GM23338 (cell line): ENCODE measurements around the gene DSCAML1. TPM values are rescaled to one million over a fixed set of nuclear protein-coding genes. Genes with fewer than 3 reads are reported as not detected.

ENCODE experiments used
- ATAC-seq: fragments of 200-7000 bp; cut with Tn5 transposase; 3 replicates; pipeline ENCODE4 v1.9.1; 2020
- DNase-seq: peaks from one replicate; pipeline ENCODE4 v3.0.0-alpha.2; 2015; ENCODE audit warnings: low spot score
- H2AFZ ChIP-seq: fragments of 200-600 bp; sonication (generic); 2 replicates; pipeline ENCODE4 v1.8.0; 2016; ENCODE audit warnings: antibody characterized with exemption, mild to moderate bottlenecking, moderate library complexity
- H3F3A ChIP-seq: fragments of 200-600 bp; sonication (generic); replicated peaks from 2 replicates; pipeline ENCODE4 v1.8.0; 2017; ENCODE audit warnings: antibody characterized with exemption, mixed run types, low read depth
- H3K27ac ChIP-seq: fragments of 200-600 bp; sonication (generic); 2 replicates; pipeline ENCODE4 v1.6.1; 2016; ENCODE audit warnings: low read depth
- H3K27me3 ChIP-seq: fragments of 200-600 bp; sonication (generic); 2 replicates; pipeline ENCODE4 v1.8.0; 2016; ENCODE audit warnings: mild to moderate bottlenecking, mixed run types, moderate library complexity; ENCODE audit not compliant: insufficient read depth
- H3K36me3 ChIP-seq: fragments of 200-600 bp; sonication (generic); 2 replicates; pipeline ENCODE4 v1.8.0; 2016; ENCODE audit warnings: mild to moderate bottlenecking; ENCODE audit not compliant: insufficient read depth
- H3K4me1 ChIP-seq: fragments of 200-600 bp; sonication (generic); 2 replicates; pipeline ENCODE4 v1.8.0; 2016; ENCODE audit warnings: mild to moderate bottlenecking, moderate library complexity; ENCODE audit not compliant: insufficient read depth
- H3K4me2 ChIP-seq: fragments of 200-600 bp; sonication (generic); 2 replicates; pipeline ENCODE4 v1.7.1; 2017; ENCODE audit warnings: mixed run types
- H3K4me3 ChIP-seq: fragments of 200-600 bp; sonication (generic); 2 replicates; pipeline ENCODE4 v1.6.1; 2016; ENCODE audit warnings: mixed run types
- H3K79me2 ChIP-seq: fragments of 200-600 bp; sonication (generic); replicated peaks from 2 replicates; pipeline ENCODE4 v1.8.0; 2017; ENCODE audit warnings: mild to moderate bottlenecking; ENCODE audit not compliant: insufficient read depth
- H3K9me2 ChIP-seq: fragments of 200-600 bp; sonication (generic); 2 replicates; pipeline ENCODE4 v1.8.0; 2017; ENCODE audit not compliant: insufficient read depth
- H4K20me1 ChIP-seq: fragments of 200-600 bp; sonication (generic); replicated peaks from 2 replicates; pipeline ENCODE4 v1.8.0; 2017; ENCODE audit warnings: mild to moderate bottlenecking; ENCODE audit not compliant: insufficient read depth
- H3K27ac Mint-ChIP-seq: 2 replicates; pipeline ENCODE4 v1.8.0; 2020; ENCODE audit warnings: inconsistent platforms, mild to moderate bottlenecking, moderate library complexity, mixed read lengths
- H3K27me3 Mint-ChIP-seq: 3 replicates; pipeline ENCODE4 v1.8.0; 2022; ENCODE audit warnings: low read depth, mild to moderate bottlenecking, moderate library complexity, mixed read lengths, inconsistent platforms; ENCODE audit not compliant: insufficient read depth, poor library complexity
- H3K36me3 Mint-ChIP-seq: 3 replicates; pipeline ENCODE4 v1.8.0; 2021; ENCODE audit warnings: low read depth, mild to moderate bottlenecking, inconsistent platforms, moderate library complexity, mixed read lengths
- H3K4me1 Mint-ChIP-seq: 3 replicates; pipeline ENCODE4 v1.8.0; 2020; ENCODE audit warnings: mild to moderate bottlenecking, inconsistent platforms, mixed read lengths
- H3K4me3 Mint-ChIP-seq: 3 replicates; pipeline ENCODE4 v1.8.0; 2021; ENCODE audit warnings: moderate library complexity, mild to moderate bottlenecking, inconsistent platforms, mixed read lengths
- H3K9me3 Mint-ChIP-seq: 3 replicates; pipeline ENCODE4 v1.8.0; 2020; ENCODE audit warnings: moderate library complexity, mild to moderate bottlenecking, inconsistent platforms, mixed read lengths
- CREB1 ChIP-seq: fragments of 250-450 bp; sonication (Bioruptor Pico); IDR thresholded peaks from 2 replicates; pipeline ENCODE4 v1.5.0; 2020; ENCODE audit warnings: low read depth, mild to moderate bottlenecking, moderate library complexity
- EZH2 ChIP-seq: fragments of 200-600 bp; sonication (generic); IDR thresholded peaks from one replicate; pipeline ENCODE4 v1.8.0; 2017; ENCODE audit warnings: antibody characterized with exemption, mild to moderate bottlenecking, low read depth; ENCODE audit not compliant: unreplicated experiment
- EZH2phosphoT487 ChIP-seq: fragments of 200-600 bp; sonication (generic); IDR thresholded peaks from one replicate; pipeline ENCODE4 v1.8.1; 2018; ENCODE audit warnings: antibody characterized with exemption; ENCODE audit not compliant: unreplicated experiment
- NANOG ChIP-seq: IDR thresholded peaks from 2 replicates; pipeline ENCODE4 v1.6.1; 2016; ENCODE audit warnings: antibody characterized with exemption, borderline replicate concordance
- POLR2AphosphoS5 ChIP-seq: IDR thresholded peaks from 2 replicates; pipeline ENCODE4 v1.6.1; 2016; ENCODE audit warnings: antibody characterized with exemption, low read depth
- REST ChIP-seq: IDR thresholded peaks from one replicate; pipeline ENCODE4 v1.6.1; 2018; ENCODE audit warnings: antibody characterized with exemption; ENCODE audit not compliant: unreplicated experiment
- STAT1 ChIP-seq: IDR thresholded peaks from one replicate; pipeline ENCODE4 v1.6.1; 2016; ENCODE audit warnings: antibody characterized with exemption; ENCODE audit not compliant: unreplicated experiment
- ZNF114 ChIP-seq: fragments of 250-450 bp; sonication (Bioruptor Pico); IDR thresholded peaks from 2 replicates; pipeline ENCODE4 v1.5.0; 2020; ENCODE audit warnings: mild to moderate bottlenecking, moderate library complexity
- ZNF331 ChIP-seq: fragments of 250-450 bp; sonication (Bioruptor Pico); IDR thresholded peaks from 2 replicates; pipeline ENCODE4 v1.5.0; 2020; ENCODE audit warnings: low read depth, mild to moderate bottlenecking, moderate library complexity
- polyA plus RNA-seq: library from polyadenylated mRNA; unstranded; fragments of >200 nt; fragmentation: Nextera tagmentation; extraction: Ambion mirVana; gene quantifications from 2 replicates; pipeline ENCODE4 v1.2.1, GENCODE V29; 2016
- total RNA-seq: library from RNA; depleted of rRNA; stranded (reverse); fragments of >200 nt; shearing (Covaris generic); gene quantifications from 2 replicates; pipeline ENCODE4 v1.2.3, GENCODE V29; 2014

Gene DSCAML1
- total and polyA plus RNA-seq, 2 experiments from 2014 or later = 0.17 TPM; not detected in 1

DNA sequence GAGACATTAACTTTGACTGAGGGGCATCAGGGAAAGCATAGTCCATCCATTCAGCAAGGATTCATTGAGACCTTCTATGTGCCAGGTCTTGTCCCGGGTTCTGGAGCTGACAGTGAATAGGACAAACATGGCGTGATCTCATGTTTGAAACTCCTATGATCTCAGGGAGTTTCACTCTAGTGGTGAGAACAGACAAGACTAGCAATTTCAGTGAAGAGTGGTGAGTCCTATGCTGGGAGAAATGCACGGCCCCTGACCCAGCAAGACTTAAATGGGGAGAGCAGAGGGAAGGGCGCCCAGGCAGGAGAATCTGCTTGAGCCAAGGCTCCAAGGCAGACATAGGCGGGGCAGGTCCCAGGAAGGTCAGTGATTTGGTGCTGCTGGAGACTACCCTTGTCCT lies 313.6 kb downstream of the DSCAML1 start:
- TF ChIP-seq EZH2 (no peak), REST (no peak), NANOG (no peak), POLR2AphosphoS5 (no peak), STAT1 (no peak), CREB1 (CRISPR knock-in tag) (no peak)
- peaks cover 5% of the 10 kb centered on the region for H3K27me3 Mint-ChIP-seq
- no peak overlapping the region for H2AFZ ChIP-seq
- H3K36me3 Mint-ChIP-seq = no peaks in the 10 kb centered on the region
- no peaks in the 10 kb centered on the region for H4K20me1 ChIP-seq
- no peak for DNase-seq
- H3K9me3 Mint-ChIP-seq = no peaks in the 10 kb centered on the region
- H3K27ac ChIP-seq = no peak overlapping the region
- H3K4me3 ChIP-seq = no peak overlapping the region
- H3K27me3 ChIP-seq = no peaks in the 10 kb centered on the region
- 0 out of 2 replicates have a peak, but pooled peaks cover 2% of the 10 kb centered on the region for H3K9me2 ChIP-seq
- peaks cover 8% of the 10 kb centered on the region; the same call in 1 of the 2 replicates for H3K4me1 ChIP-seq
- no peaks in the 10 kb centered on the region for H3F3A ChIP-seq
- H3K4me2 ChIP-seq = no peak overlapping the region
- no peak overlapping the region for H3K4me3 Mint-ChIP-seq
- peak; percentile 36 for ATAC-seq
- H3K4me1 Mint-ChIP-seq = peaks cover 23% of the 10 kb centered on the region
- H3K79me2 ChIP-seq = no peaks in the 10 kb centered on the region
- H3K27ac Mint-ChIP-seq = peak overlapping the region; percentile 14; the same call in 1 of the 2 replicates
- H3K36me3 ChIP-seq = no peaks in the 10 kb centered on the region

DNA sequence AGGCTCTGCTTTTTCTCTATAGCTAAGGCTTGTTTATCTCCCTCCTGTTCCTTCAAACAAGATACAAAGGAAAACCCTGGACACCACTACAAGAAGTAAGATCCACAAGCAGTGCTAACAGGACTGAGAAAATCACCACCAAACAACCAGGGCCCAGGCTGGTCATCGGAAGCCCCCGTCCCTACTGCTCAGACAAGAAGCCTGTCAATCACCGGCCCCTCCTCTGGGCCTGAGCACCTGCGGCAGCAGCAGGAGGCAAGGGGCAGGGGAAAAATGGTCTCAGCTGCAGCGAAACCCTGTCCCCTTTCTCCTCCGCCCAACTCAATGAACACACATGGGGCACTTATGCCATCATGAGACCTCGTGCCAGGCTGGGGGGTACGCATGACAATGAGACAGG lies 314.1 kb downstream of the DSCAML1 start:
- H3K4me2 ChIP-seq = no peak overlapping the region
- H3K36me3 ChIP-seq = no peaks in the 10 kb centered on the region
- no peaks in the 10 kb centered on the region for H3K27me3 ChIP-seq
- H3F3A ChIP-seq = no peaks in the 10 kb centered on the region
- no peaks in the 10 kb centered on the region for H3K79me2 ChIP-seq
- TF ChIP-seq REST = no peak
- no peak for TF ChIP-seq EZH2phosphoT487
- TF ChIP-seq ZNF114 (CRISPR knock-in tag) = no peak
- TF ChIP-seq ZNF331 (CRISPR knock-in tag) = no peak
- no peak for TF ChIP-seq EZH2
- H3K4me3 ChIP-seq = no peak overlapping the region
- Mint-ChIP-seq H3K4me3 (no peak overlapping the region), H3K4me1 (peaks cover 23% of the 10 kb centered on the region), H3K36me3 (no peaks in the 10 kb centered on the region), H3K27me3 (peaks cover 6% of the 10 kb centered on the region), H3K9me3 (no peaks in the 10 kb centered on the region), H3K27ac (no peak overlapping the region)
- no peaks in the 10 kb centered on the region for H4K20me1 ChIP-seq
- peaks cover 8% of the 10 kb centered on the region; the same call in 1 of the 2 replicates for H3K4me1 ChIP-seq
- peak overlapping the region; percentile 23; the same call in 1 of the 2 replicates for H2AFZ ChIP-seq
- H3K9me2 ChIP-seq = 0 out of 2 replicates have a peak, but pooled peaks cover 2% of the 10 kb centered on the region
- no peak for DNase-seq
- no peak overlapping the region for H3K27ac ChIP-seq
- ATAC-seq = peak; percentile 14; the same call in 1 of the 3 replicates
